Measurements from ENCODE around the gene IL17D. TPM values are rescaled to one million over a fixed set of nuclear protein-coding genes. Genes with fewer than 3 reads are reported as not detected.

Gene IL17D
- total and polyA plus RNA-seq, 2 donors (not counting 1 experiment from before 2014, with no cell fraction given), result 0.09 TPM; not detected in 1

GRCh38 chr13:20682061-20682460 is 21.4 kb upstream of the IL17D start:
- Histone ChIP-seq H3K27ac (ENCODE audit: low read length in 2 of 2) (no peak overlapping the region), H2AFZ (ENCODE audit: insufficient read depth, low read depth, low read length, poor library complexity, severe bottlenecking) (no peak overlapping the region), H3K79me2 (ENCODE audit: control insufficient read depth, insufficient read depth, low read length) (no peaks in the 10 kb centered on the region), H3K27me3 (replicated peaks in 1 of 4; ENCODE audit: control extremely low read depth in 1 of 4, control insufficient read depth in 3 of 4, insufficient read depth in 4 of 4, low read length in 3 of 4) (no peaks in the 10 kb centered on the region), H3K9me3 (ENCODE audit: control extremely low read depth in 1 of 3, control insufficient read depth in 2 of 3, insufficient read depth in 1 of 3, low read length in 2 of 3) (no peaks in the 10 kb centered on the region), H3K4me3 (ENCODE audit: control extremely low read depth in 1 of 5, extremely low read depth in 1 of 5, insufficient read depth in 1 of 5, low read depth in 2 of 5, low read length in 4 of 5) (no peak overlapping the region), H3K36me3 (replicated peaks in 1 of 2; ENCODE audit: control extremely low read depth in 1 of 2, control insufficient read depth in 1 of 2, extremely low read depth in 1 of 2, insufficient read depth in 2 of 2, low read length in 1 of 2) (peaks cover 3 to 4% of the 10 kb centered on the region in 2 experiments), H3K4me2 (replicated peaks; ENCODE audit: low read depth, low read length, poor library complexity, severe bottlenecking) (no peak overlapping the region), H3K9ac (ENCODE audit: low read length) (no peak overlapping the region), H4K20me1 (ENCODE audit: control insufficient read depth, insufficient read depth, low read length, poor library complexity, severe bottlenecking) (no peaks in the 10 kb centered on the region), H3K4me1 (ENCODE audit: control insufficient read depth in 2 of 2, insufficient read depth in 2 of 2, low read length in 2 of 2) (no peaks in the 10 kb centered on the region)
- Mint-ChIP-seq H3K27ac (no peak overlapping the region), H3K27me3 (no peaks in the 10 kb centered on the region), H3K4me3 (no peak overlapping the region), H3K4me1 (no peaks in the 10 kb centered on the region), H3K9me3 (ENCODE audit: insufficient read depth) (no peaks in the 10 kb centered on the region)
- no peak for TF ChIP-seq CTCF (IDR thresholded peaks at IDR 0.05)
- DNase-seq (no peak), ATAC-seq (ENCODE audit: low read depth) (no peak)
- ChIA-PET POLR2A (no interaction called here), CTCF (no interaction called here)
- no CpG with 5 or more reads among the region's 1 CpG for WGBS (ENCODE audit: insufficient coverage)
- intact Hi-C loops (cut with micrococcal nuclease), result no loop called here

GRCh38 chr13:20684041-20684440 is 19.5 kb upstream of the IL17D start:
- DNase-seq (no peak), ATAC-seq (ENCODE audit: low read depth) (no peak)
- TF ChIP-seq EZH2 (IDR thresholded peaks at IDR 0.05; ENCODE audit: borderline replicate concordance, insufficient read depth, low read depth, low read length, poor library complexity, severe bottlenecking) (no peak), CTCF (IDR thresholded peaks at IDR 0.05) (no peak)
- Mint-ChIP-seq H3K27ac (no peak overlapping the region), H3K27me3 (no peaks in the 10 kb centered on the region), H3K4me3 (no peak overlapping the region), H3K9me3 (ENCODE audit: insufficient read depth) (no peaks in the 10 kb centered on the region), H3K4me1 (no peaks in the 10 kb centered on the region)
- Histone ChIP-seq H3K4me1 (ENCODE audit: control insufficient read depth in 2 of 2, insufficient read depth in 2 of 2, low read length in 2 of 2) (no peaks in the 10 kb centered on the region), H3K4me3 (ENCODE audit: control extremely low read depth in 1 of 5, extremely low read depth in 1 of 5, insufficient read depth in 1 of 5, low read depth in 2 of 5, low read length in 4 of 5) (no peak overlapping the region), H4K20me1 (ENCODE audit: control insufficient read depth, insufficient read depth, low read length, poor library complexity, severe bottlenecking) (no peaks in the 10 kb centered on the region), H3K27ac (ENCODE audit: low read length in 2 of 2) (no peak overlapping the region), H3K36me3 (replicated peaks in 1 of 2; ENCODE audit: control extremely low read depth in 1 of 2, control insufficient read depth in 1 of 2, extremely low read depth in 1 of 2, insufficient read depth in 2 of 2, low read length in 1 of 2) (peaks cover 3 to 5% of the 10 kb centered on the region in 2 experiments), H3K4me2 (replicated peaks; ENCODE audit: low read depth, low read length, poor library complexity, severe bottlenecking) (no peak overlapping the region), H3K9me3 (ENCODE audit: control extremely low read depth in 1 of 3, control insufficient read depth in 2 of 3, insufficient read depth in 1 of 3, low read length in 2 of 3) (no peaks in the 10 kb centered on the region), H3K9ac (ENCODE audit: low read length) (no peak overlapping the region), H3K27me3 (replicated peaks in 1 of 4; ENCODE audit: control extremely low read depth in 1 of 4, control insufficient read depth in 3 of 4, insufficient read depth in 4 of 4, low read length in 3 of 4) (no peaks in the 10 kb centered on the region), H3K79me2 (ENCODE audit: control insufficient read depth, insufficient read depth, low read length) (no peaks in the 10 kb centered on the region), H2AFZ (ENCODE audit: insufficient read depth, low read depth, low read length, poor library complexity, severe bottlenecking) (no peak overlapping the region)
- intact Hi-C loops (cut with micrococcal nuclease), result no loop called here
- ChIA-PET CTCF (no interaction called here), POLR2A (no interaction called here)
- WGBS (ENCODE audit: insufficient coverage), result 100% methylated on average over 1 of the region's 4 CpGs
